GM18511 (cell line): ENCODE results near the gene STX5.
"Not testable (repeated sequence)": the region's sequence is repeated elsewhere in the genome, so short reads cannot be mapped to it uniquely, and the experiment has no call there.

ENCODE experiments used
- ATAC-seq: cut with Tn5 transposase; IDR thresholded peaks from one replicate; pipeline ENCODE4 v1.9.1; 2021; ENCODE audit warnings: mild to moderate bottlenecking, moderate library complexity; ENCODE audit not compliant: unreplicated experiment

Gene STX5

DNA sequence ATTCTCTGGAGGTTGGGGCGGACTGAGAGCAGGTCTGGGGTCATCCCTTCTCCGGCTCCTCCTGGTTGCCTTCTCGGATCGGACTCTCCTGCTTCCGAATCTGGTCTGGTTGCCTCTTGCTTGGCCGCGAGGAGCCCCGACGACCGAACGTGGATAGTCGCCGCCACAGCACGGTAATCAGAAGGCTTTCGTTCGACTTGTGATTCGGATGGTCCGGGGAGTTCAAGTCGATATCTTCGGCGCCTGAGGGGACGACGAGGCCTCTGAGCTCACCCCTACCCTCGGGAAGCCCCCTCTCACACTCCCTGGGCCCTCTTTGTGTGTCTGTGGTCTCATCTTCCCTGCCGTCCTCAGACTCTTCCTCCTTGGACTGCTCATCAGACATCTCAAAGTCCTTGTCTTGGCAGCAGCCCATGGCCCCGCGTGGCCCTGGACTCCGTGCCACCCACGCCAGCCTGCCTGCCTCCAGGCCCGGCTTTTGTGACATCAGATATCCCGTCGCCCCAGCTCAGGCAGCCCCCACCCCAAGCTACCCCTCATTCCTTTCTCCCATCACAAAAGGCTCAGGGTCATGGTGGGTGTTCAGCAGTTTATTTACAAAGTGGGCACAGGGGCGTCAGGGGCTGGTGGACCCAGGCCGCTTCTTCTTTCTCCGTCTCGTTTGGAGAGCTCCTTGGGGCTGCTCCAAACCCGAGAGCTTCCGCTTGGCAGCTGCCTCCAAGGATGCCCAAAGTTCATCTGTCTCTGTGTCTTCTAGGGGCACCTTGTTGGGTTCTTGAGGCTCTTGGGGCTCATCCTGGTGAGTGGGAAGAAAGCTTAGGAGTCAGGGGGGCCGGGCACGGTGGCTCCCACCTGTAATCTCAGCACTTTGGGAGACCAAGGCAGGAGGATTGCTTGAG, 734 bp upstream of the STX5 start, which contains the start of gene TEX54:
TEX54 (minus strand) TSS at position 506 of the 899 bp plus-strand sequence.
- ATAC-seq: peak; percentile 16

DNA sequence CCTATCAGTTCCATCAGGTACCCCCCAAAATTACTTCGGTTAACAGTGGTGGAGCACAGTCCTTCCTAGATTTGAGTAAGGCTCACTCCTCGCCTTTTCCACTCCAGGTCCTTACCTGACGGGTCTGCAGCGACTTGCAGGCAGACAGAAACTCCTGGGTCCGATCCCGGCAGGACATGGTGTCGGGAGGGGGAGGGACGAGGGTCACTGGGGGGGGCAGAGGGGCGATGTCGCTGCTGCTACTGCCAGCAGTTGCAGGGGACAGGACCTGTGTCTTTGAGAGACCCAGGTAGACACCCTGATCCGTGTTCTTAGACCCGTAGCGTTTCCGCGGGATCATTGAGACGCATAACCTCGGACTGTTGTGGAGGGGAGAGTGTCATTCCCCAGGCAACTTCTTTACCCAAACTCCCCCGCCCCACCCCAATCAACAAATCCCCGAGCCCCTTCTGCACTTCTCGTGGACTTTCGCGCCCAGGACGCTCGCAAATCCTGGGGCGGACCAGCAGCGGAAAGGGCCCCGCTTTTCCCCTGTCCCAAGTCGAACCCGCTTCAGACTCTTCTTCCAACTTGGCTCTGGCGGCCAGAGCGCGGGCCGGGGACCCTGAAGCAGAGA, 839 bp downstream of the STX5 start:
- peak; percentile 1 for ATAC-seq

DNA sequence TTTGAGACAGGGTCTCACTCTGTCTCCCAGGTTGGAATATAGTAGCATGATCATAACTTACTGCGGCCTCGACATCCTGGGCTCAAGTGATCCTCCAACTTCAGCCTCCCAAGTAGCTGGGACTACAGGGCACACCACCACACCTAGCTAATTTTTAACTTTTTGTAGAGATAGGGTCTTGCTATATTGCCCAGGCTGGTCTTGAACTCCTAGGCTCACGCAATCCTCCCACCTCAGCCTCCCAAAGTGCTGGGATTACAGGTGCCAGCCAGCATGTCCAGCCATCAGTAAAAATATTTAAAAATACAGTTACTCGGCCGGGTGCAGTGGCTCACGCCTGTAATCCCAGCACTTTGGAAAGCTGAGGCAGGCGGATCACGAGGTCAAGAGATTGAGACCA, 3.7 kb downstream of the STX5 start:
- not testable (repeated sequence) for ATAC-seq

DNA sequence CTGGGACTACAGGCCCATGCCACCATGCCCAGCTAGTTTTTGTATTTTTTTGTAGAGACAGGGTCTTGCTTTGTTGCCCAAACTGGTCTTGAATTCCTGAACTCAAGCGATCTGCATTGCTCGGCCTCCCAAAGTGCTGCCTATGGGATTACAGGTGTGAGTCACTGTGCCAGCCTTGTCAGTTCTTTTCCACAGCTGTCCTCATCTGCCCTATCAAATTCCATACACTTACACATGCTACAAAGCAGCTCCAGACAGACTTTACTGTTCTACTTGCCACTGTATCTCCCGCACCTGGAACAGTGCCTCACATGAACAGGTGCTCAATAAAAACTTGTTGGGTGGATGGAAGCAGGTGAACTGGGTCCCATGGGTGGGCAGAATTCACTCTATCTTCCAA, 8.2 kb downstream of the STX5 start:
- no peak for ATAC-seq

DNA sequence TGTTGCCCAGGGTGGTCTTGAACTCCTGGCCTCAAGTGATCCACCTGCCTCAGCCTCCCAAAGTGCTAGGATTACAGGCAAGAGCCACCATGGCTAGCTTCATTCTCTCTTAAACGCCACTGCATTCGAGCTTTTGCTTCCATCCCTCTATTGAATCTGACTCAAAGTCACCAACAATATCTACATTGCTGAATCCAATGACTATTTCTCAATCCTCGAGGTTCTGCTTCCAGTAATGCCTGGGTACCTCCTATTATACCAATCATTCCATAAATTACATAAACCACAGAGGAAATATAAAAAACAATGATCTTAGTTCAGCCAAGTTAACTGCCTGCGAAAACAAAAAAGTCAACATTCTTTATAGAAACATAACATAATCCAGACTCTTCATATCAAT, 14.7 kb downstream of the STX5 start:
- ATAC-seq: no peak

DNA sequence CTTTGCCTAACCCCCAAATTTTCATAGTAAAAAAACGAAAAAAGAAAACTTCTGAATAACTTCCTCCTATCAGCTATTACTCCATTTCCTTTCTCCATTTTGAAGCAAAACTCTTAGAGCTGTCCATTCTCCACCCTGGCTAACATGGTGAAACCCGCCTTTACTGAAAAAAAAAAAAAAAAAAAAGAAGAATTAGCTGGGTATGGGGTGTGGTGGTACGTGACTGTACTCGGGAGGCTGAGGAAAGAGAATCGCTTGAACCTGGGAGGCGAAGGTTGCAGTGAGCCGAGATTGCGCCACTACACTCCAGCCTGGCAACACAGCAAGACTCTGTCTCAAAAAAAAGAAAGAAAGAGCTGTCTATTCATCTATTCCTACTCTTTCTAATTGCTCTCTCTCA, 15.3 kb downstream of the STX5 start:
- no peak for ATAC-seq

DNA sequence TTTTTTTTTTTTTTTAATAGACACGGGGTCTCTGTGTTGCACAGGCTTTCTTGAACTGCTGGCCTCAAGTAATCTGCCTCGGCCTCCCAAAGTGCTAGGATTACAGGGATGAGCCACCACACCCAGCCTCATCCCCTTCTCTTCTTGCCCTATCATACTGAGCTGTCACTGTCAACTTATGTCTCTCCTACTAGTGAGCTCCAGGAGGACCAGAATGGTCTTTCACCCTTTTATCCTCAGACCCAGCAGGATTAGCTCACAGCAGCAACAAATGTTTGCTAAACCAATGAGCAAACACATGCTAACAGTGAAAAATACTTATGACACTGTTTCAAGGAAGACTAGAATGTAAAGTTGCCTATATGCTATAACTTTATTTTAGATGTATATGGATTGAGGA, 20.2 kb downstream of the STX5 start:
- no peak for ATAC-seq

DNA sequence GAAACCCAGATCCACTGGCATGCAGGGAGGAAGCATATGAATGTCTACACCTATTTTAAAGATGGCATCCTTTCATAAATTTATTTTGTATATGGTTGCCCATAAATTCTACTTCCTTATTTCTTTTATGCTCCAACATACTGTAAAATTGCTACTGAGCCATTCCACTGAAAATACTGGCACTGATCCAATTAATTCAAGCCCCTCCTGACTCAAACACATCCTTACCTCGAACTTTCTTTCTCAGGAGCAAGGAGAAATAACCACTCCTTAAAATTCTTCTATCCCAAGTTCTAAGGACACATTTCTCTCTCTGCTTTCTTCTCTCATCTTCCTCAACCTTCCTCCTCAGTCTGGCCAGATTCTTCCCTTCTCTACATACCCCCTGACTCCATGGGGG, 21.1 kb downstream of the STX5 start:
- no peak for ATAC-seq

DNA sequence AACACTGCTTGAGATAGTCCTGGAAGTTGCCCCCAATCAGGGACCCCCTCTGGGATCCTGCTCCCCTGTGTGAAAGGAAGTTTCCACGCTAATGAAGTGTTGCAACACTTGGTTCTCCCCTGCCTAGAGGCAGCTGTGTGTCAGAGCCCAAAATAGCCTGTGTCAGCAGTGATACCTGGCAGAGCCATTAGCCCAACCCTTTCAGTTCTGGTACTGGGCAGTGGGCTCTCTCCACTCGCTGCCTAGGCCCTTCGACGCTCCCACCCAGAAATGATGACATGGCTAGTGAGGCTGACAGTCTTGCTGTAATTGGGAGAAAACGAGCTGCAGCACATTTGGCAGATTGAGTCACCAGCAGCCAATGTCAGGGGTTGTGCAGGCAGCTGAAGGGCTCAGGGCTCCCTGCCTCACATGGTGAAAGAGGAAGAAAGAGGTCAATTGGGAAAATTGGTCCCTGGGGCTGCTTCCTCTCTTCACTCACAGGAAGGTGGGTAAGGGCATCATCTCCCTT, 25.2 kb downstream of the STX5 start:
- ATAC-seq: no peak

DNA sequence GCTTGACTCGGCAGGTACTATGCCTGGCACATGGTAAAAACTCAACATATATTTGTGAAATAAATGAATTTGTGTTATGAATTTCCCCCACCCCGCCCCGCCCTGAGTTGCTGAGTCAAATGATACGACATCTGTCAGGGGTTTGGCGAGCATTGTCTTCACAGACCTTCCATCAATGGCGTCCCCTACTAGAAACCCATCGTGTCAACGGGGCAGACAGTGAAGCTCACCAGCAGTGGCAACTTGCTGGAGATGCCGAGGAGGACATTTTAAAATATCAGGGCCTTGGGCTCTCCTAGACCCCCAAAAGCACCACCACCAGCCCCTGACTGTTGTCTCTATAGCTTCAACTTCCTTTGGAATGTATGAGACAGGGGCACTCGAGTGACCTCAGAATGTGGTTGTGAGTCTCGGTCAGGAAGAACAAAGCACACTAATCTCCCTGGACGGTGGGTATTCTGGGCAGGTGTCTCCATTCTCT, 25.9 kb downstream of the STX5 start:
- ATAC-seq: no peak

DNA sequence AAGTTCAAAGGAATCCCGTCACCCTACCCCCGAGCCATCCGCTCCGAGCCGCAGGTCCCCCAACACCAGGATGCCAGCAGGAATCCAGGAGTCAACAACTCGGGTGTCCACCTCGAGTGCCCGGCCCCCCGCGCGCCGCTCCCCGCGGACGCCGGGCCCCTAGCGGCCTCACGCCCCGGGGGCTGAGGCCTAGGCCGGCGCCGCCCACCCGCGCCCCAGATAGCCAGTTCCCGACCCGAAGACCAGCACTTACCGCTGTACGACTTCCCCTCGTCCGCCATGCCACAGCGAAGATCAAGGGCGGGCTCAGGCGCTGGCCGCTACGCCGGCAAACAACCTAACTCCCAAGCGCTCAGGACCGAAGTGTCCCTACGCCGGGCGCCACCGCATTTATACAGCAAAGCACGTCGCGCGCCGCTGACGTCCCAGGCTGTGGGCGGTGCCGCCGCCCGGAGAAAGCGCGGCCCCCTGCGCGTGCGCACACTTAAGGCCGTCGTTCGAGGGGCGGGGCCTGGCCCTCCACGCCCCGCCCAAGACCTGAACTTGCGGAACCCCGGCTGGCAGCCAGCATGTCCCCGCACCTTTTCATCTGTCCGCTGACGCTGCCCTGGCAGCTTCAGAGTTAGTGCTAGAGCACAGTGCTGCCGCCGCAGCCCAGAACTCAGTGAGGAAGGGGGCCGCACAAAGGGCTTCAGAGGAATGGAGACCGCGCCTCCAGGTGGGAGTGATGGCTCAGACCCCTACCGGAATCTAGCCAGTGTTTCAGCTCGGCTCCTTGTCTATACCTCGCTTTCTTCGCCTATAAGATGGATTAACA, 26.6 kb downstream of the STX5 start, which contains the start of gene NXF1:
NXF1 (minus strand) TSS at position 365 of the 817 bp plus-strand sequence; CDS start at position 281, 84 bp downstream.
- peak; percentile 82 for ATAC-seq

DNA sequence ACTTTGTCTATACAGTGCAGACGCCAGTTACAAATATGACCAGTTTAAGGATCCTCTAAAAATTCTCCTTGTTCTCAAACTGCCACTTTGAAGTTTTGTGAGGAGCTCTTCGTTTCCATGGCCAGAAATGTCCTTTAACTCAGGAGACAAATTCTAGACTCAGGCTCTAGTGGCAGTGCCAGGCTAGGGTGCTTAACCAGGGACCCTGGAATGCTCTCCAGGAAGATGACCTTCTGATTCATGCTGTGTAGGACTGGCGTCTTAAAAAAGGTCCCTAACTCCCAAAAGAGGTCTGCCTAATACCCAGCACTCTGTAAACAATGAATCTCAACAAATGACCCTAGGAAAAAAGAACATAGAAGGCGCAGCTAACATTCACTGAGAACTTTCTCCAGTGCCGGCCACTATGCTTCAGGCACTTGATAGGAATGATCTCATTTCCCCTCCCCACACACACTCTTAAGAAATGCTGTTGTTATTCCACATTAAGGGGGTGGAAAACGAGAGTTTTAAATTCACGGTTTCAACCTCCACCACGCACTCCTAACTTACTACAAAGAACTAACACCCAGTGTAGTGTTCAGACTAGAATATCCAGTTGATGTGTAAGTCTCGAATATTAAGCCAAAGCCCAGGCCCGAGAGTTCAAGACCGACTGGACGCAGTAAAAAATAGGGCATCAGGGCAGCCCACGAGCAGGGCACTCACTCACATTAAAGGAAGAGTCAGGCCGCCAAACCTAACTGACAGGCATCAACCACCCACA, 27.4 kb downstream of the STX5 start:
- peak; percentile 22 for ATAC-seq

DNA sequence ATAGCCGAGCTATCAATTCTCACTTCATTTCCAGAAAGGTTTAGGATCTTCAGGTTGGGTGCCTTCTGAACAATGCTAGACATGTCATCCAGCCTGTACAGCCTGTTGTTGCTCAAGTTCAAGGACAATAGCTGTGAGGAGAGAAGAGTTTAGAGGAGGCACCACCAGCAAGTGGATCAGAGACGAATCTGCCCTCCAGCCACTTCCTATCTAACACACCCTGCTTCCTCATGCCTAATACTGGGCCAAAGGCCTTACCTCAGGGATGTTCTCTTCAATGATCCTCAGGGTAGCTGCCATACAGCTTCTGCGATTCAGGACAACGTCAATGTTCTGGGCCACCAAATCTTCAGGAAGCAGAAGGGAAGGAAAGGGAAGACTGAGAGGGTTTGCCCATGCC, 30.8 kb downstream of the STX5 start:
- ATAC-seq: no peak

DNA sequence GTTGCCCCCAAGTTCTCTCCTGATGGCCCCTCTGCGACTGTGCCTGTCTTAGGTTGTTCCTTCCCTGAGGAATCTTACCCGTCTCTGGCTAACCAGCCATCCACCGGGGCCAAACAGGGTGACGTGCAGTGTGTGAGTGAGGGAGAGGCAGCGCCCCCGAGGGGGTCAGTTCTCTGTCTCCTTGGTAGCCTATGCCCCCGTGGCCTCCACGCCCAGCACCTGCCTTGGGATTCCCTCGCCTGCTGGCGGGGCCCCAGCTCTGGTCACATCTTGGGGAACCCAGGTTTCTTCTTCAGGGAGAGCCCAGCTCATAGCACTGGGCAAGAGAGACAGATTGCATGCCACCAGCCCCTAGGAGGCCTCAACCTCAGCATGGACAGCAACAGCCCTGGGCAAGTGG, 32.4 kb downstream of the STX5 start:
- no peak for ATAC-seq

DNA sequence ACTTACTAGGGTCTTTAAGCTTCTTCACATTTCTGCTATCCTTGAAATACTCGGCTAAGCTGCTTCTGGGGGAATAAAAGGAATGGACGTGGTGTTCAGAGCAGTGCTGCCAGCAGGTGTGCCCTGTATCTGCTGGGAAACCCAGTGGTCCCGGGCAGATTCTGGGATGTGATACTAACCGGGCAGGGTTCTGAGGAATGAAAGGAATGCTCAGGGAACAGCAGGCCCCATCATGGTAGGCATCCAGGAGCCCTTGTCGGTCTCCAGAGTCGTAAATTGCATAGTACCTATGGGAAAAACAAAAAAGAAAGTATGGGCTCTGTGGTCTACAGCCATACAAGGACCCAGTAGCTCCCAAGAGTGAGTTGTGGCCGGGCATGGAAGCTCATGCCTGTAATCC, 35.6 kb downstream of the STX5 start:
- ATAC-seq: no peak

DNA sequence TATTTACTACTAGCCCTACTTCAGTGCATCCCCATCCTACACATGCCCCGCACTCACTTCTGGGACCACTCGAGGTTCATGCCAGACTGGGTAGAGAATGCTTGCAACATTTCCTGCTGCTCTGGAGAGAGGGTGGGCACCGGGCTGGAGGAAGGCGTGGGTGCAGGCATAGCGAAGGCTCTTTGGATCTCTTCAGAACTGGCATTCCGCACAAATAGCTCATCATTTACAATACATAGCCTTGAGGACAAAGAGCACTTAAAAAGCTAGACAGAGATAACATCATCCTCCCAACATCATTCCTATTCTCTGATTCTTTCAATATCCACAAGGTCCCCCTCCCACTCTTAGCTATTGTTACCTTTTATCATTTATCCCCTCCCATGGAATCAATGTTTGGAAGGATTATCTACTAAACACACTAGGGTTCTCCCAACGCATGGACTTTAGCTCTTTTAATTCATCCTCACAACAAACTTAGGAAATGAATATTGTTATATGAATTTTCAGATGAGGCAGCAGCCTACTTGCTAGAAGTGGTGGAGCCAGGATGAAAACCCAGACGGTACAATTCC, 37.6 kb downstream of the STX5 start:
- ATAC-seq: no peak

DNA sequence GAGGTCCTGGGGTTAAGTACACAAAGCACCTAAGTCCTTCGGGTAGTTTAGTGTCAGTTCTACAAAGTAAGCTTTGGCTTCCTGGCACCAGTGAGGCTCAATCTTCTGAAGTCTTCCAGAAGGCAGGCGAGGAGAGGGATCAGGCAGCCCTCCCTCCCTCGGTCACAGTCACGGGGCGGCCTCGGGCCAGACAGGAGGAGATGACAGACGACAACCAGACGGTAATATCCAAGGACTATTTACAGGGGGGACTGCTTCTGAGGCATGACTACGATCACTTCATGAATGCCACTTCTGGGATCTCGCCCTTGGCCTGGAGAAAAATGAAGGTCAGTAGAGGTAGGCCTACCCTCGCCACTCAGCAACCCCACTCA, 39.7 kb downstream of the STX5 start:
- ATAC-seq: no peak

DNA sequence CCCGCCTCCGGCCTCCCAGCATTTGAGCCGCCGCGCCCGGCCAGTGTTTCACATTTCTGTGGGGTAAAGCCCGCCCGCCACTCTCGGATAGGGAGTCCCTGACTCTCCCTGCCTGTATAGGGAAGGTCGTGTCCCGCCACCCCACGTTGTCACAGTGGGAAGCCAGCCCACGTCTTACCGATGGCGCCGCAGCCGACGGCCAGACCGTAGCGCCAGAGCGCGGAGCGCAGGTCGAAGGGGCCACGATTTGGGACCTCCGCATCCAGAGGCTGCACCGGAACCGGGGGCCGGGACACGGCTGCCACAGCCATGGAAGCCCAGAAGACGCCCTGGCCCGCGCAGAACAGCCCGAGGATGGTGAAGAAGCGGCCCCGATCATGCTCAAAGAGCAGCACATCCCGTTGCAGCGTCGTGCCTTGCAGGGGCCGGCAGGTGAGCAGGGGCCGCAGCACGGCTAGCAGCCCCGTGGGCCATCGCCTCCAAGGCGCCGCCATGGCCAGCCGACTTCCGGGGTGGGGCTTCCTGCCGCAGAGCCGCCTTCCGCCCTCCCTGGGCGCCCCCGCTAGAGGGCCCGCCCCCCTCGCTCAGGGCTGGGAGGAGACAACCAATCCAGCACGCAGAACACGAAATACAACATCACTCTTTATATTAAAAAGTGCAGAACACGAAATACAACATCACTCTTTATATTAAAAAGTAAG, 40.2 kb downstream of the STX5 start, which contains the start of gene TMEM223:
TMEM223 (minus strand) TSS at position 506 of the 701 bp plus-strand sequence; CDS start at position 494, 12 bp downstream.
- peak; percentile 73 for ATAC-seq

DNA sequence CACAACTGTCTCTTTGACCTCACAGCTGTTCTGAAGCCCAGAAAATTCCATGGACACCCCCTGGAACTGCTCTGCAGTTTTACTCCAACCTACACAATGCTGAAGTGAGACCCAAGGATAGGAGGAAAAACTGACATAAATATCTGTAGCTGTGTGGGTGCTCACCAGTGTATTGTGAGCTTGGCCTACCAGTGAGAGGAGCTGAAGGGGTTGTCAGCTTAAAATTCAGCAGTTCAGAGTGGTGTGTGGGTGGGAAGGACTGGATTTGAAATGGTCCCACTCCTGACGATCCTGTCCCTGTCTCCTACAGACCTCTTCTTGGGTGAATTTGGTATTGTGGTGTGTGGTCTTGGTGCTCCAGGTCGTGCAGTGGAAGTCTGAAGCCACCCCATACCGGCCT, 42.3 kb downstream of the STX5 start:
- no peak for ATAC-seq
